Caco-2 (cell line): ENCODE measurements around the gene THAP11. TPM values are rescaled to one million over a fixed set of nuclear protein-coding genes. Genes with fewer than 3 reads are reported as not detected.
"Not testable (repeated sequence)": the region's sequence is repeated elsewhere in the genome, so short reads cannot be mapped to it uniquely, and the experiment has no call there.

Experiments used
- BruUV-seq: library from RNA; stranded (reverse); fragments of 400-500 nt; replicated peaks from 2 replicates; lab custom pipeline; 2021; lab: Mats Ljungman, UMichigan
- CTCF ChIA-PET: fragments of 300-600 bp; sonication (Branson Sonifier 250); formaldehyde crosslinking; loops from one replicate; lab custom pipeline; 2022; ENCODE audit warnings: antibody characterized with exemption; lab: Charles Lee
- POLR2A ChIA-PET: fragments of 300-600 bp; sonication (Branson Sonifier 250); formaldehyde crosslinking; loops from one replicate; lab custom pipeline; 2022; ENCODE audit warnings: antibody characterized with exemption; lab: Charles Lee
- DNase-seq, 2 experiments: peaks; one replicate each; pipeline versions ENCODE4 v3.0.0 to v3.0.0-alpha.2; 2020 to 2022
- H3K27me3 ChIP-seq: replicated peaks from 2 replicates; pipeline ENCODE4 v1.6.0; 2011; ENCODE audit warnings: low read length; ENCODE audit not compliant: control insufficient read depth, insufficient read depth
- H3K36me3 ChIP-seq: 2 replicates; pipeline ENCODE4 v1.5.1; 2011; ENCODE audit warnings: low read length; ENCODE audit not compliant: control insufficient read depth, insufficient read depth
- H3K4me1 ChIP-seq: fragments of 250-450 bp; sonication (Bioruptor Pico); 2 replicates; pipeline ENCODE4 v1.5.1; 2020; ENCODE audit warnings: mild to moderate bottlenecking
- H3K4me3 ChIP-seq: 2 replicates; pipeline ENCODE4 v1.5.1; 2011; ENCODE audit warnings: low read depth, mild to moderate bottlenecking, control low read depth, low read length
- H3K9me3 ChIP-seq: fragments of 250-450 bp; sonication (Bioruptor Pico); 2 replicates; pipeline ENCODE4 v1.5.1; 2020; ENCODE audit warnings: mild to moderate bottlenecking, moderate library complexity
- H3K27ac Mint-ChIP-seq: one replicate; pipeline ENCODE4 v1.8.0; 2022; ENCODE audit warnings: mixed read lengths; ENCODE audit not compliant: unreplicated experiment
- H3K27me3 Mint-ChIP-seq: one replicate; pipeline ENCODE4 v1.8.0; 2022; ENCODE audit warnings: mixed read lengths; ENCODE audit not compliant: insufficient read depth, unreplicated experiment
- H3K36me3 Mint-ChIP-seq: one replicate; pipeline ENCODE4 v1.8.0; 2022; ENCODE audit warnings: mild to moderate bottlenecking, mixed read lengths; ENCODE audit not compliant: insufficient read depth, unreplicated experiment
- H3K4me1 Mint-ChIP-seq: one replicate; pipeline ENCODE4 v1.8.0; 2022; ENCODE audit warnings: low read depth, mixed read lengths; ENCODE audit not compliant: unreplicated experiment
- H3K4me3 Mint-ChIP-seq: one replicate; pipeline ENCODE4 v1.8.0; 2022; ENCODE audit warnings: mild to moderate bottlenecking, moderate library complexity, mixed read lengths; ENCODE audit not compliant: unreplicated experiment
- H3K9me3 Mint-ChIP-seq: one replicate; pipeline ENCODE4 v1.8.0; 2022; ENCODE audit warnings: mixed read lengths; ENCODE audit not compliant: unreplicated experiment
- CTCF ChIP-seq, 2 experiments: fragments of 200-600 bp in 1 of 2; IDR thresholded peaks; 1 replicate in 1 of 2; 2 replicates in 1 of 2; pipeline versions ENCODE4 v1.5.1 to v1.8.0; 2011 to 2022; ENCODE audit warnings: antibody characterized with exemption in 1 of 2, control low read depth in 1 of 2, inconsistent platforms in 1 of 2, low read depth in 1 of 2, low read length in 1 of 2, mild to moderate bottlenecking in 1 of 2, moderate library complexity in 1 of 2; ENCODE audit not compliant: insufficient read depth in 1 of 2, severe bottlenecking in 1 of 2, unreplicated experiment in 1 of 2
- intact Hi-C: fragments of 100-400 bp; cut with micrococcal nuclease; formaldehyde crosslinking; loops from one replicate; pipeline ENCODE4 v1.10.0; 2022; ENCODE audit not compliant: unreplicated experiment
- total RNA-seq: library from RNA; stranded (reverse); gene quantifications from 2 replicates; pipeline ENCODE4 v1.2.3, GENCODE V29; 2022

Gene THAP11
- total RNA-seq, 1 experiment from 2014 or later: 46.8 TPM

GRCh38 chr16:67834242-67834614 lies 7.9 kb upstream of the THAP11 start:
- H3K36me3 ChIP-seq: peaks cover 11% of the 10 kb centered on the region
- no peak for DNase-seq
- Mint-ChIP-seq H3K27ac (no peak overlapping the region), H3K27me3 (no peaks in the 10 kb centered on the region), H3K4me1 (peaks cover 6% of the 10 kb centered on the region), H3K9me3 (no peaks in the 10 kb centered on the region), H3K4me3 (peak overlapping the region; percentile 99), H3K36me3 (peaks cover 14% of the 10 kb centered on the region)
- intact Hi-C loops: no loop called here
- H3K9me3 ChIP-seq: no peaks in the 10 kb centered on the region
- ChIA-PET POLR2A (interaction anchor here (0.8 to 1.5 kb wide), 6 partner anchors 12 to 115 kb away, joined by 3 to 7 read pairs (median 4); partner anchors contain the start of genes GFOD2, NUTF2, PSMB10 and RANBP10), CTCF (interaction anchor here (0.6 to 2.1 kb wide), 9 partner anchors 12 to 287 kb away, joined by 3 to 14 read pairs (median 7); partner anchors contain the start of genes NUTF2, RANBP10 and TSNAXIP1)
- no peaks in the 10 kb centered on the region; the same call in 1 of the 2 replicates for H3K4me1 ChIP-seq
- peak overlapping the region; percentile 83 for H3K4me3 ChIP-seq
- no TSS peak for BruUV-seq
- no peak for TF ChIP-seq CTCF (IDR thresholded peaks at IDR 0.05; ENCODE audit: insufficient read depth in 1 of 2, low read depth in 1 of 2, low read length in 1 of 2, severe bottlenecking in 1 of 2, unreplicated experiment in 1 of 2)
- no peaks in the 10 kb centered on the region for H3K27me3 ChIP-seq

GRCh38 chr16:67837190-67837589 lies 4.9 kb upstream of the THAP11 start:
- peaks cover 20% of the 10 kb centered on the region for H3K36me3 Mint-ChIP-seq
- H3K27me3 Mint-ChIP-seq, H3K4me1 ChIP-seq, DNase-seq, H3K27me3 ChIP-seq, H3K27ac Mint-ChIP-seq, H3K36me3 ChIP-seq, H3K9me3 ChIP-seq, H3K4me1 Mint-ChIP-seq, POLR2A ChIA-PET, intact Hi-C loops, BruUV-seq, H3K4me3 ChIP-seq, H3K4me3 Mint-ChIP-seq, H3K9me3 Mint-ChIP-seq: not testable (repeated sequence)
- CTCF ChIA-PET: interaction anchor here (0.6 kb wide), 1 partner anchor 9 kb away, joined by 3 read pairs; no protein-coding TSS in a partner anchor

- intact Hi-C loops: no loop called here
- no peak for DNase-seq
- H3K36me3 Mint-ChIP-seq: peaks cover 22% of the 10 kb centered on the region
- ChIA-PET POLR2A (no interaction called here), CTCF (interaction anchor here (0.6 kb wide), 1 partner anchor 9 kb away, joined by 3 read pairs; no protein-coding TSS in a partner anchor)
- TF ChIP-seq CTCF (IDR thresholded peaks at IDR 0.05; ENCODE audit: insufficient read depth in 1 of 2, low read depth in 1 of 2, low read length in 1 of 2, severe bottlenecking in 1 of 2, unreplicated experiment in 1 of 2): no peak
- no peaks in the 10 kb centered on the region for H3K9me3 ChIP-seq
- no peaks in the 10 kb centered on the region for H3K27me3 Mint-ChIP-seq
- no peak overlapping the region for H3K4me3 Mint-ChIP-seq
- no peaks in the 10 kb centered on the region for H3K27me3 ChIP-seq
- H3K9me3 Mint-ChIP-seq: no peaks in the 10 kb centered on the region
- no peaks in the 10 kb centered on the region for H3K36me3 ChIP-seq
- peaks cover 5% of the 10 kb centered on the region for H3K4me1 ChIP-seq
- H3K4me1 Mint-ChIP-seq: peaks cover 3% of the 10 kb centered on the region
- H3K4me3 ChIP-seq: no peak overlapping the region
- BruUV-seq: no TSS peak
- H3K27ac Mint-ChIP-seq: no peak overlapping the region
Measured at GRCh38 chr16:67837811-67838210, 4.3 kb upstream of the THAP11 start.
